Progenitor cell of endocrine pancreas (in vitro differentiated cells): ENCODE data around the gene NTRK2. TPM values are rescaled to one million over a fixed set of nuclear protein-coding genes. Genes with fewer than 3 reads are reported as not detected.
A peak's percentile ranks its signal among the peaks of the same experiment; 100 is the strongest.

ENCODE experiments used
- DNase-seq: peaks from one replicate; pipeline ENCODE4 v3.0.0; 2021; ENCODE audit warnings: low spot score; ENCODE audit not compliant: unreplicated experiment
- H3K27ac Mint-ChIP-seq: 2 replicates; pipeline ENCODE4 v1.8.0; 2021; ENCODE audit warnings: mild to moderate bottlenecking, moderate library complexity, mixed read lengths
- H3K27me3 Mint-ChIP-seq: 2 replicates; pipeline ENCODE4 v1.8.0; 2021; ENCODE audit warnings: mixed read lengths
- H3K36me3 Mint-ChIP-seq: 2 replicates; pipeline ENCODE4 v1.8.0; 2022; ENCODE audit warnings: mixed read lengths; ENCODE audit not compliant: insufficient read depth
- H3K4me1 Mint-ChIP-seq: 2 replicates; pipeline ENCODE4 v1.8.0; 2021; ENCODE audit warnings: low read depth, mixed read lengths
- H3K4me3 Mint-ChIP-seq: 2 replicates; pipeline ENCODE4 v1.8.0; 2021; ENCODE audit warnings: low read depth, mild to moderate bottlenecking, moderate library complexity, mixed read lengths
- H3K9me3 Mint-ChIP-seq: 2 replicates; pipeline ENCODE4 v1.8.0; 2021; ENCODE audit warnings: low read depth, mixed read lengths
- CTCF ChIP-seq: fragments of 200-600 bp; sonication (generic); IDR thresholded peaks from one replicate; pipeline ENCODE4 v1.5.0; 2021; ENCODE audit warnings: antibody characterized with exemption, mild to moderate bottlenecking; ENCODE audit not compliant: unreplicated experiment
- total RNA-seq: library from RNA; stranded (reverse); gene quantifications from 2 replicates; pipeline ENCODE4 v1.2.1, GENCODE V29; 2021

Gene NTRK2
- total RNA-seq, 1 donor from 2014 or later: 4.7 TPM

GRCh38 chr9:84996716-84997115 is 327.2 kb downstream of the NTRK2 start:
- Mint-ChIP-seq H3K36me3 (peaks cover 3% of the 10 kb centered on the region), H3K4me3 (no peak overlapping the region), H3K4me1 (peaks cover 3% of the 10 kb centered on the region), H3K27ac (no peak overlapping the region), H3K9me3 (peaks cover 19% of the 10 kb centered on the region), H3K27me3 (peaks cover 7% of the 10 kb centered on the region)
- DNase-seq: no peak
- TF ChIP-seq CTCF: no peak

GRCh38 chr9:84997472-84997871 is 327.9 kb downstream of the NTRK2 start:
- no peak overlapping the region for H3K27ac Mint-ChIP-seq

GRCh38 chr9:84998639-84999038 is 329.1 kb downstream of the NTRK2 start:
- Mint-ChIP-seq H3K27ac (no peak overlapping the region), H3K4me3 (no peak overlapping the region), H3K36me3 (peaks cover 3% of the 10 kb centered on the region), H3K9me3 (peaks cover 19% of the 10 kb centered on the region), H3K4me1 (peaks cover 3% of the 10 kb centered on the region), H3K27me3 (peaks cover 3% of the 10 kb centered on the region)
- DNase-seq: no peak
- no peak for TF ChIP-seq CTCF

More at GRCh38 chr9:84997472-84997871, 327.9 kb downstream of the NTRK2 start:
- H3K9me3 Mint-ChIP-seq: peaks cover 19% of the 10 kb centered on the region
- peaks cover 3% of the 10 kb centered on the region for H3K4me1 Mint-ChIP-seq
- no peak overlapping the region for H3K4me3 Mint-ChIP-seq
- H3K27me3 Mint-ChIP-seq: peaks cover 7% of the 10 kb centered on the region
- peak; percentile 9 for TF ChIP-seq CTCF
- H3K36me3 Mint-ChIP-seq: peaks cover 3% of the 10 kb centered on the region
- DNase-seq: no peak

GRCh38 chr9:84999788-85000187 is 330.3 kb downstream of the NTRK2 start:
- Mint-ChIP-seq H3K27me3 (peaks cover 3% of the 10 kb centered on the region), H3K36me3 (peaks cover 3% of the 10 kb centered on the region), H3K9me3 (peaks cover 19% of the 10 kb centered on the region), H3K4me1 (peaks cover 3% of the 10 kb centered on the region), H3K4me3 (no peak overlapping the region), H3K27ac (no peak overlapping the region)
- no peak for TF ChIP-seq CTCF
- no peak for DNase-seq

- Mint-ChIP-seq H3K27me3 (peaks cover 3% of the 10 kb centered on the region), H3K27ac (no peak overlapping the region)
These were observed 332.4 kb downstream of the NTRK2 start for GRCh38 chr9:85001925-85002324.

More at GRCh38 chr9:85001925-85002324, 332.4 kb downstream of the NTRK2 start:
- Mint-ChIP-seq H3K36me3 (peaks cover 3% of the 10 kb centered on the region), H3K4me1 (peaks cover 5% of the 10 kb centered on the region), H3K4me3 (no peak overlapping the region), H3K9me3 (peaks cover 19% of the 10 kb centered on the region)
- DNase-seq: no peak
- TF ChIP-seq CTCF: no peak
